H9 (cell line): ENCODE measurements around the gene SPEG. TPM values are rescaled to one million over a fixed set of nuclear protein-coding genes. Genes with fewer than 3 reads are reported as not detected.

ENCODE experiments used
- DNase-seq: peaks from one replicate; pipeline ENCODE4 v3.0.0-alpha.2; 2017
- H2AFZ ChIP-seq: one replicate; pipeline ENCODE4 v1.6.1; 2013; ENCODE audit warnings: mild to moderate bottlenecking, low read length, control low read depth, moderate library complexity
- H2AK5ac ChIP-seq: 2 replicates; pipeline ENCODE4 v1.6.1; 2013; ENCODE audit warnings: low read length, control low read depth, mixed read lengths; ENCODE audit not compliant: insufficient read length
- H2BK120ac ChIP-seq: one replicate; pipeline ENCODE4 v1.6.1; 2013; ENCODE audit warnings: low read depth, mild to moderate bottlenecking, low read length, control low read depth, inconsistent platforms; ENCODE audit not compliant: poor library complexity, severe bottlenecking
- H2BK12ac ChIP-seq: 2 replicates; pipeline ENCODE4 v1.6.1; 2013; ENCODE audit warnings: low read length, control low read depth, mixed read lengths, low read depth; ENCODE audit not compliant: insufficient read length
- H2BK15ac ChIP-seq: 2 replicates; pipeline ENCODE4 v1.6.1; 2013; ENCODE audit warnings: low read depth, low read length, control low read depth
- H2BK20ac ChIP-seq: one replicate; pipeline ENCODE4 v1.6.1; 2013; ENCODE audit warnings: low read depth, mild to moderate bottlenecking, low read length, control low read depth, inconsistent platforms; ENCODE audit not compliant: poor library complexity, severe bottlenecking
- H2BK5ac ChIP-seq: 2 replicates; pipeline ENCODE4 v1.6.1; 2013; ENCODE audit warnings: low read length, control low read depth, mixed read lengths; ENCODE audit not compliant: insufficient read length
- H3K14ac ChIP-seq: 2 replicates; pipeline ENCODE4 v1.6.1; 2013; ENCODE audit warnings: low read length, control low read depth; ENCODE audit not compliant: insufficient read depth
- H3K18ac ChIP-seq: 2 replicates; pipeline ENCODE4 v1.6.1; 2013; ENCODE audit warnings: low read depth, mild to moderate bottlenecking, mixed read lengths, low read length, control low read depth; ENCODE audit not compliant: insufficient read length
- H3K23ac ChIP-seq: 2 replicates; pipeline ENCODE4 v1.6.1; 2013; ENCODE audit warnings: low read length, control low read depth, mixed read lengths, low read depth; ENCODE audit not compliant: insufficient read length
- H3K23me2 ChIP-seq: 2 replicates; pipeline ENCODE4 v1.6.1; 2013; ENCODE audit warnings: low read depth, mild to moderate bottlenecking, mixed read lengths, low read length, control low read depth; ENCODE audit not compliant: insufficient read length, poor library complexity, severe bottlenecking
- H3K27ac ChIP-seq: 2 replicates; pipeline ENCODE4 v1.5.1; 2013; ENCODE audit warnings: low read length, control low read depth, mixed read lengths, low read depth; ENCODE audit not compliant: insufficient read length
- H3K27me3 ChIP-seq: 2 replicates; pipeline ENCODE4 v1.6.1; 2013; ENCODE audit warnings: low read length, control low read depth, inconsistent platforms; ENCODE audit not compliant: insufficient read depth
- H3K4ac ChIP-seq: 2 replicates; pipeline ENCODE4 v1.6.1; 2013; ENCODE audit warnings: low read depth, mild to moderate bottlenecking, control low read depth, inconsistent platforms, low read length, moderate library complexity
- H3K4me1 ChIP-seq: 2 replicates; pipeline ENCODE4 v1.6.1; 2013; ENCODE audit warnings: low read length, control low read depth, inconsistent platforms; ENCODE audit not compliant: insufficient read depth
- H3K4me2 ChIP-seq: 2 replicates; pipeline ENCODE4 v1.6.1; 2013; ENCODE audit warnings: low read length, control low read depth, mixed read lengths; ENCODE audit not compliant: insufficient read length, insufficient read depth
- H3K56ac ChIP-seq: 2 replicates; pipeline ENCODE4 v1.6.1; 2013; ENCODE audit warnings: low read depth, mild to moderate bottlenecking, mixed read lengths, low read length, control low read depth; ENCODE audit not compliant: insufficient read length
- H3K79me1 ChIP-seq: 2 replicates; pipeline ENCODE4 v1.6.1; 2013; ENCODE audit warnings: low read depth, mild to moderate bottlenecking, moderate library complexity, low read length, control low read depth, inconsistent platforms; ENCODE audit not compliant: insufficient read depth, poor library complexity, severe bottlenecking
- H3K79me2 ChIP-seq: 2 replicates; pipeline ENCODE4 v1.6.1; 2013; ENCODE audit warnings: low read length, control low read depth, inconsistent platforms; ENCODE audit not compliant: insufficient read depth
- H3K9ac ChIP-seq: 2 replicates; pipeline ENCODE4 v1.6.1; 2013; ENCODE audit warnings: low read length, control low read depth, mixed read lengths; ENCODE audit not compliant: insufficient read length; ENCODE audit errors: extremely low read depth
- H3K9me3 ChIP-seq: one replicate; pipeline ENCODE4 v1.6.1; 2013; ENCODE audit warnings: low read depth, low read length, inconsistent platforms; ENCODE audit not compliant: control insufficient read depth
- H3T11ph ChIP-seq: one replicate; pipeline ENCODE4 v1.6.1; 2013; ENCODE audit warnings: mild to moderate bottlenecking, low read length, control low read depth, inconsistent platforms
- H4K20me1 ChIP-seq: one replicate; pipeline ENCODE4 v1.6.1; 2013; ENCODE audit not compliant: control insufficient read depth, insufficient read length, insufficient read depth
- H4K5ac ChIP-seq: 2 replicates; pipeline ENCODE4 v1.6.1; 2013; ENCODE audit warnings: low read depth, mild to moderate bottlenecking, mixed read lengths, low read length, control low read depth; ENCODE audit not compliant: insufficient read length
- H4K8ac ChIP-seq: replicated peaks from 2 replicates; pipeline ENCODE4 v1.6.1; 2013; ENCODE audit warnings: low read length, control low read depth, mixed read lengths, low read depth; ENCODE audit not compliant: insufficient read length
- H4K91ac ChIP-seq: 2 replicates; pipeline ENCODE4 v1.6.1; 2013; ENCODE audit warnings: low read depth, mild to moderate bottlenecking, moderate library complexity, mixed read lengths, low read length, control low read depth; ENCODE audit not compliant: insufficient read length
- H3K27ac Mint-ChIP-seq, 3 experiments: 2 replicates in 2 of 3; 3 replicates in 1 of 3; pipeline ENCODE4 v1.8.0; 2020 to 2021; ENCODE audit warnings: mixed read lengths in 3 of 3, mild to moderate bottlenecking in 1 of 3, moderate library complexity in 1 of 3
- H3K27me3 Mint-ChIP-seq: 2 replicates; pipeline ENCODE4 v1.8.0; 2021; ENCODE audit warnings: low read depth, mild to moderate bottlenecking, moderate library complexity, mixed read lengths
- H3K36me3 Mint-ChIP-seq, 3 experiments: 2 replicates in 2 of 3; 3 replicates in 1 of 3; pipeline ENCODE4 v1.8.0; 2020 to 2021; ENCODE audit warnings: low read depth in 3 of 3, mixed read lengths in 3 of 3; ENCODE audit not compliant: insufficient read depth in 1 of 3
- H3K4me1 Mint-ChIP-seq, 2 experiments: 2 replicates each; pipeline ENCODE4 v1.8.0; 2020; ENCODE audit warnings: mixed read lengths in 2 of 2
- H3K4me3 Mint-ChIP-seq, 2 experiments: 2 replicates in 1 of 2; 3 replicates in 1 of 2; pipeline ENCODE4 v1.8.0; 2020 to 2021; ENCODE audit warnings: mild to moderate bottlenecking in 2 of 2, mixed read lengths in 2 of 2, moderate library complexity in 1 of 2
- H3K9me3 Mint-ChIP-seq, 2 experiments: 2 replicates in 1 of 2; 3 replicates in 1 of 2; pipeline ENCODE4 v1.8.0; 2020; ENCODE audit warnings: mild to moderate bottlenecking in 2 of 2, mixed read lengths in 2 of 2, moderate library complexity in 1 of 2
- CTCF ChIP-seq: fragments of 200-600 bp; sonication (generic); conservative IDR thresholded peaks from 3 replicates; pipeline ENCODE4 v1.8.0; 2021; ENCODE audit warnings: antibody characterized with exemption, mild to moderate bottlenecking
- WGBS: extraction: QIAGEN DNeasy Blood & Tissue Kit; methylation state at CpG from one replicate; pipeline ENCODE4 v1.1.7; 2013; ENCODE audit warnings: missing lambda C conversion rate, low lambda C conversion rate, mixed read lengths; ENCODE audit not compliant: insufficient read length; ENCODE audit errors: extremely low coverage; 5-methylcytosine and 5-hydroxymethylcytosine counted together
- total RNA-seq: library from RNA; stranded (reverse); gene quantifications from 2 replicates; pipeline ENCODE4 v1.2.1, GENCODE V29; 2021

The SPEG gene
- total RNA-seq, 1 experiment from 2014 or later = 23.7 TPM

GRCh38 chr2:219537657-219538488 is 103.2 kb downstream of the SPEG start:
- Histone ChIP-seq H2BK20ac (no peak overlapping the region), H3K79me2 (no peaks in the 10 kb centered on the region), H4K91ac (no peak overlapping the region), H2AK5ac (no peak overlapping the region), H2AFZ (no peak overlapping the region), H3K23ac (no peak overlapping the region), H3K4me1 (peaks cover 8% of the 10 kb centered on the region; the same call in 1 of the 2 replicates), H4K20me1 (no peaks in the 10 kb centered on the region), H3K14ac (no peak overlapping the region; the same call in 1 of the 2 replicates), H3K27me3 (no peaks in the 10 kb centered on the region), H2BK120ac (no peak overlapping the region), H4K5ac (no peak overlapping the region), H3K56ac (no peak overlapping the region), H2BK5ac (no peak overlapping the region), H3K18ac (no peak overlapping the region), H4K8ac (no peak overlapping the region), H3K23me2 (peaks cover 6% of the 10 kb centered on the region), H2BK15ac (no peak overlapping the region), H3T11ph (no peak overlapping the region), H3K79me1 (no peaks in the 10 kb centered on the region), H3K9ac (no peak overlapping the region), H3K4ac (no peak overlapping the region), H3K9me3 (no peaks in the 10 kb centered on the region), H3K4me2 (no peak overlapping the region), H2BK12ac (no peak overlapping the region), H3K27ac (no peak overlapping the region)
- peaks cover 8% of the 10 kb centered on the region for H3K27me3 Mint-ChIP-seq
- peak; percentile 73 for DNase-seq
- peak; percentile 31; the same call in 2 of the 3 replicates for TF ChIP-seq CTCF
- H3K36me3 Mint-ChIP-seq = peaks cover 14 to 28% (median 21%) of the 10 kb centered on the region in 3 experiments
- H3K9me3 Mint-ChIP-seq = peaks cover 0 to 1% of the 10 kb centered on the region in 2 experiments; a peak in 3 of 5 replicates
- peak overlapping the region in 1 of 3 experiments; percentile 82; a peak in 2 of 7 replicates for H3K27ac Mint-ChIP-seq
- H3K4me1 Mint-ChIP-seq = peaks cover 34 to 39% of the 10 kb centered on the region in 2 experiments
- no CpG with 5 or more reads among the region's 15 CpGs for WGBS
- H3K4me3 Mint-ChIP-seq = no peak overlapping the region
